HepG2 (cell line): ENCODE data around the gene TBC1D1. TPM values are rescaled to one million over a fixed set of nuclear protein-coding genes. Genes with fewer than 3 reads are reported as not detected.

Experiments used
- ATAC-seq: fragments of 200-7000 bp; cut with Tn5 transposase; 3 replicates; pipeline ENCODE4 v1.9.1; 2020; ENCODE audit warnings: mild to moderate bottlenecking, moderate library complexity
- BruUV-seq: library from RNA; stranded (reverse); fragments of 400-500 nt; replicated peaks from 2 replicates; lab custom pipeline; 2021; lab: Mats Ljungman, UMichigan
- CTCF ChIA-PET: fragments of 300-600 bp; formaldehyde crosslinking; extraction: SDS; loops from one replicate; lab custom pipeline; 2021; ENCODE audit warnings: low total read pairs, inconsistent platforms, low intra/inter-chr PET ratio; lab: Yijun Ruan, JAX
- POLR2A ChIA-PET: fragments of 350-600 bp; sonication (Branson Sonifier 250); formaldehyde crosslinking; loops from one replicate; lab custom pipeline; 2020; ENCODE audit warnings: antibody characterized with exemption, inconsistent platforms; lab: Yijun Ruan, JAX
- DNase-seq: peaks from one replicate; pipeline ENCODE4 v3.0.0-alpha.2; 2015; ENCODE audit warnings: low spot score
- FAIRE-seq: peaks from 3 replicates; lab custom pipeline; 2011; peaks lifted over from hg19 to GRCh38; lab: Jason Lieb, UNC
- H2AFZ ChIP-seq: one replicate; pipeline ENCODE4 v1.6.1; 2011; ENCODE audit warnings: low read length, inconsistent platforms
- H3K27ac ChIP-seq: fragments of 300-600 bp; 3 replicates; pipeline ENCODE4 v1.8.0; 2011; ENCODE audit warnings: mixed run types, mild to moderate bottlenecking, mixed read lengths, low read length, inconsistent platforms; ENCODE audit not compliant: insufficient read depth; ENCODE audit errors: extremely low read length
- H3K27me3 ChIP-seq, 2 experiments: fragments of 200-600 bp in 1 of 2; 2 replicates in 1 of 2; 3 replicates in 1 of 2; pipeline versions ENCODE4 v1.6.0 to v1.8.0; 2011; ENCODE audit warnings: low read length in 2 of 2, mild to moderate bottlenecking in 2 of 2, moderate library complexity in 2 of 2, inconsistent platforms in 1 of 2; ENCODE audit not compliant: insufficient read depth in 2 of 2, control insufficient read depth in 1 of 2
- H3K36me3 ChIP-seq, 2 experiments: fragments of 200-600 bp in 1 of 2; replicated peaks in 1 of 2; 2 replicates in 1 of 2; 3 replicates in 1 of 2; pipeline versions ENCODE4 v1.5.1 to v1.8.0; 2011; ENCODE audit warnings: low read length in 2 of 2, inconsistent platforms in 1 of 2; ENCODE audit not compliant: insufficient read depth in 2 of 2, control insufficient read depth in 1 of 2
- H3K4me1 ChIP-seq: 2 replicates; pipeline ENCODE4 v1.5.1; 2012; ENCODE audit warnings: low read length, inconsistent platforms; ENCODE audit not compliant: insufficient read depth
- H3K4me2 ChIP-seq: 2 replicates; pipeline ENCODE4 v1.6.0; 2011; ENCODE audit warnings: low read depth, low read length, inconsistent platforms
- H3K4me3 ChIP-seq, 3 experiments: fragments of 200-600 bp in 1 of 3; sonication (generic), shearing (Covaris generic) in 1 of 3; replicated peaks in 1 of 3; 2 replicates each; pipeline ENCODE4 v1.5.1; 2011 to 2016; ENCODE audit warnings: low read length in 3 of 3, inconsistent platforms in 2 of 3, low read depth in 2 of 3, mild to moderate bottlenecking in 2 of 3, control low read depth in 1 of 3, mixed read lengths in 1 of 3; ENCODE audit not compliant: insufficient read depth in 1 of 3
- H3K79me2 ChIP-seq: one replicate; pipeline ENCODE4 v1.6.1; 2011; ENCODE audit warnings: low read length, inconsistent platforms; ENCODE audit not compliant: insufficient read depth
- H3K9ac ChIP-seq: 2 replicates; pipeline ENCODE4 v1.6.0; 2011; ENCODE audit warnings: mild to moderate bottlenecking, low read depth, low read length, inconsistent platforms; ENCODE audit not compliant: insufficient read depth
- H3K9me3 ChIP-seq: 2 replicates; pipeline ENCODE4 v1.5.1; 2012; ENCODE audit warnings: mild to moderate bottlenecking, low read length
- H4K20me1 ChIP-seq: 2 replicates; pipeline ENCODE4 v1.6.0; 2011; ENCODE audit warnings: inconsistent platforms, mild to moderate bottlenecking, low read length, moderate library complexity; ENCODE audit not compliant: insufficient read depth
- ATF7 ChIP-seq, 2 experiments: fragments of 450-650 bp in 1 of 2; sonication (generic) in 1 of 2; formaldehyde crosslinking in 1 of 2; IDR thresholded peaks; 2 replicates each; pipeline versions ENCODE4 v1.4.0 to v1.6.1; 2016 to 2020; ENCODE audit warnings: antibody characterized with exemption in 1 of 2, mild to moderate bottlenecking in 1 of 2, missing genetic modification reagents in 1 of 2
- ELF4 ChIP-seq: sonication (generic); formaldehyde crosslinking; IDR thresholded peaks from 2 replicates; pipeline ENCODE4 v1.5.0; 2020; ENCODE audit warnings: missing genetic modification reagents, mild to moderate bottlenecking, moderate library complexity, borderline replicate concordance
- NBN ChIP-seq: fragments of 450-650 bp; conservative IDR thresholded peaks from 2 replicates; pipeline ENCODE4 v1.6.1; 2017
- SAFB2 ChIP-seq: sonication (generic); formaldehyde crosslinking; IDR thresholded peaks from 2 replicates; pipeline ENCODE4 v1.5.1; 2020; ENCODE audit warnings: missing genetic modification reagents, low read depth, mild to moderate bottlenecking, borderline replicate concordance
- SIX4 ChIP-seq: sonication (generic); formaldehyde crosslinking; IDR thresholded peaks from 2 replicates; pipeline ENCODE4 v1.4.0; 2020; ENCODE audit warnings: missing genetic modification reagents
- SMARCC2 ChIP-seq: fragments of 450-650 bp; IDR thresholded peaks from 2 replicates; pipeline ENCODE4 v1.6.1; 2017; ENCODE audit warnings: antibody characterized with exemption, mild to moderate bottlenecking
- STAG1 ChIP-seq: sonication (generic); formaldehyde crosslinking; IDR thresholded peaks from 2 replicates; pipeline ENCODE4 v1.4.0; 2020; ENCODE audit warnings: missing genetic modification reagents
- ZBTB7A ChIP-seq: sonication (generic); formaldehyde crosslinking; IDR thresholded peaks from 2 replicates; pipeline ENCODE4 v1.8.0; 2022; ENCODE audit warnings: mild to moderate bottlenecking, missing genetic modification reagents
- ZNF776 ChIP-seq: sonication (generic); formaldehyde crosslinking; IDR thresholded peaks from 2 replicates; pipeline ENCODE4 v1.4.0; 2020; ENCODE audit warnings: mild to moderate bottlenecking, missing genetic modification reagents
- WGBS: methylation state at CpG from one replicate; pipeline ENCODE4 v1.1.6; 2017; ENCODE audit warnings: low lambda C conversion rate; 5-methylcytosine and 5-hydroxymethylcytosine counted together
- in situ Hi-C: cut with HindIII; loops from 2 replicates; pipeline ENCODE4 v1.10.0; 2017; ENCODE audit warnings: low pct_unique_long_range_greater_than_20kb; ENCODE audit not compliant: extremely low pct_ligation_motif_present
- intact Hi-C: fragments of 100-400 bp; cut with micrococcal nuclease; formaldehyde crosslinking; loops from one replicate; pipeline ENCODE4 v1.10.0; 2022; ENCODE audit not compliant: unreplicated experiment
- polyA plus RNA-seq, 8 experiments: library from polyadenylated mRNA; depleted of rRNA in 3 of 8; stranded (reverse) in 7 of 8; unstranded in 1 of 8; fragments of >200 nt; fragmentation: Illumina TruSeq in 4 of 8; extraction: Trizol in 4 of 8; gene quantifications; 2 replicates each; pipeline versions ENCODE4 v1.2.1 to v1.2.3, GENCODE V29; 2011 to 2016; ENCODE audit warnings: low read depth in 4 of 8, missing spikeins in 1 of 8, mixed read lengths in 1 of 8; ENCODE audit not compliant: insufficient read depth in 1 of 8
- total RNA-seq, 5 experiments: library from RNA; depleted of rRNA; stranded (reverse); fragments of >200 nt; fragmentation: Illumina TruSeq; extraction: Trizol; gene quantifications; 2 replicates each; pipeline ENCODE4 v1.2.3, GENCODE V29; 2016; ENCODE audit warnings: low read depth in 1 of 5
- TF ChIP-seq, protein P1 (sequence below): sonication (generic); formaldehyde crosslinking; IDR thresholded peaks from 2 replicates; pipeline ENCODE4 v1.5.0; 2020; ENCODE audit warnings: mild to moderate bottlenecking, missing genetic modification reagents, moderate library complexity

The TBC1D1 gene
- total and polyA plus RNA-seq, 2 of the 13 experiments (the other 11 are each of a cell fraction or from before 2014, with no cell fraction given), result 37.3 to 62.8 TPM

DNA sequence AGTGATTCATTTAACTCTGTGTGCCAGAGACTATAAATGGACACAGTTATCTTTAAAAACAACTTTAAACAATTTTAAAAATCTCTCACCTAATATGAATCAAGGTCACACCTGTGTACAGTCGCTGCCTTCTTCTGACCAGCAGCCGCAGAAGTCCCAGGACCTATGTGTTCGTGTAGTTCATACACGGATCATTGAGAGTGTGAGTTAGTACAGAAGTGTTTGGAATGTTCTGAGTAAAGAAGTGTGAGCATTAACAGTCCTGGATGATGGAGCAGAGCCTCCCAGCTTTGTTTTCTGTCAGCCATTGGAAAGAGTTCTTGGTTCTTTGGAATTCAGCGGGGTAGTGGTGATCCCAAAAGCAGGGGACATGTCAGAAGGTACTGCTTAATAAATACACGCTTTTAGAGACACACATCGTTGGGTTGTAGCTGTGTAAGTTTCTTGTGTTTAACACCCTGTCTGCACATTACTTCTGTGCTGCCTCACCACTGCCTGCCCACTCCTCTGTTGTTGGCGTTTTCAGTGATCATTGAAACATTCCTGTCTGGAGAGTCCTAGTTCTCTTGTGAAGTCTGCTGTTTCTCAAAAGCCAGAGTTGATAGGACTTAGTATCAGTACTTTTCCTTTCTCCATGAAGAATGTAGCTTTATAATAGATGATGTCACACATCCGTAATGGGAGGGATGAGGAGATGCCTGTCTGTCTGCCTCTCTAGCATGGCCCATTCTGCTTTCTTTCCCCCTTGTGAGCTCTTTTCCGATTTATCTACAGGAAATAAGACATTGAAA is 159.9 kb downstream of the TBC1D1 start:
- Histone ChIP-seq H3K4me1 (peaks cover 20% of the 10 kb centered on the region), H3K9ac (no peak overlapping the region), H3K36me3 (peaks cover 5 to 14% of the 10 kb centered on the region in 2 experiments; a peak in 4 of 5 replicates), H3K79me2 (no peaks in the 10 kb centered on the region), H4K20me1 (no peaks in the 10 kb centered on the region), H3K27ac (no peak overlapping the region), H3K4me3 (no peak overlapping the region), H3K4me2 (no peak overlapping the region), H3K27me3 (no peaks in the 10 kb centered on the region), H3K9me3 (no peaks in the 10 kb centered on the region), H2AFZ (no peak overlapping the region)
- BruUV-seq, result no TSS peak
- CTCF ChIA-PET, result no interaction called here
- 86% methylated on average over 10 of the region's 10 CpGs for WGBS
- no peak for ATAC-seq
- intact Hi-C loops (no loop called here), in situ Hi-C loops (loop anchor here (25.0 kb wide), 1 partner anchor 262 kb away; no protein-coding TSS in a partner anchor)
- no peak for TF ChIP-seq SIX4 (CRISPR knock-in tag)
- TF ChIP-seq ATF7 (IDR thresholded peaks at IDR 0.05), result 0 out of 2 replicates have a peak, but pooled peaks have one; percentile 22
- TF ChIP-seq ATF7 (CRISPR knock-in tag; IDR thresholded peaks at IDR 0.05), result no peak
- TF ChIP-seq ZBTB7A (CRISPR knock-in tag), result no peak
- DNase-seq, result no peak
- no peak for FAIRE-seq
- POLR2A ChIA-PET, result no interaction called here

DNA sequence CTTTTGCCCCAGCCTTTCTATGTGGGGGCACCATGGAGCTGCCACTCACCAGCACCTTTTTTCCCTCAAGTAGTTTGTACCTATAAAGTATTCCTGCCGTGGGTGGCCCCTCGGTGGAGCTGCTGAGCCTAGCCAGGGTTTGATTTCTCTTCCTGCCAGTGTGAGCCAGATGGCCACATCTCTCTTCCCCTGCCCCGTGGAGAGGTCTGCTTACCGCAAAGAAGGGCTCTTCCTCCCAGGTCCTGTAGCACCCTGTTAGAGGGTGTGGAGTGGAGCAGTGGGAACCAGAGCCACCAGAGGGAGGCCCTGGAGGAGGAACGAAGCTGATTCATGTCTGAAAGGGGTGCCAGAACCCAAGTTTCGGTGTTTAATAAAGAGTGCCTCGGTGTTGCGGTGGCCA is 164.7 kb downstream of the TBC1D1 start:
- TF ChIP-seq SMARCC2 (no peak), ZNF776 (CRISPR knock-in tag) (no peak), NBN (no peak), SAFB2 (CRISPR knock-in tag) (no peak), STAG1 (peak; percentile 26; the same call in 1 of the 2 replicates), ELF4 (no peak)
- TF ChIP-seq, protein P1, sequence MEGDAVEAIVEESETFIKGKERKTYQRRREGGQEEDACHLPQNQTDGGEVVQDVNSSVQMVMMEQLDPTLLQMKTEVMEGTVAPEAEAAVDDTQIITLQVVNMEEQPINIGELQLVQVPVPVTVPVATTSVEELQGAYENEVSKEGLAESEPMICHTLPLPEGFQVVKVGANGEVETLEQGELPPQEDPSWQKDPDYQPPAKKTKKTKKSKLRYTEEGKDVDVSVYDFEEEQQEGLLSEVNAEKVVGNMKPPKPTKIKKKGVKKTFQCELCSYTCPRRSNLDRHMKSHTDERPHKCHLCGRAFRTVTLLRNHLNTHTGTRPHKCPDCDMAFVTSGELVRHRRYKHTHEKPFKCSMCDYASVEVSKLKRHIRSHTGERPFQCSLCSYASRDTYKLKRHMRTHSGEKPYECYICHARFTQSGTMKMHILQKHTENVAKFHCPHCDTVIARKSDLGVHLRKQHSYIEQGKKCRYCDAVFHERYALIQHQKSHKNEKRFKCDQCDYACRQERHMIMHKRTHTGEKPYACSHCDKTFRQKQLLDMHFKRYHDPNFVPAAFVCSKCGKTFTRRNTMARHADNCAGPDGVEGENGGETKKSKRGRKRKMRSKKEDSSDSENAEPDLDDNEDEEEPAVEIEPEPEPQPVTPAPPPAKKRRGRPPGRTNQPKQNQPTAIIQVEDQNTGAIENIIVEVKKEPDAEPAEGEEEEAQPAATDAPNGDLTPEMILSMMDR (CRISPR knock-in tag), result 0 out of 2 replicates have a peak, but pooled peaks have one; percentile 9
- no peak overlapping the region for H2AFZ ChIP-seq
- H4K20me1 ChIP-seq, result no peaks in the 10 kb centered on the region
- 85% methylated on average over 8 of the region's 8 CpGs for WGBS
- intact Hi-C loops, result no loop called here
- ChIA-PET CTCF (no interaction called here), POLR2A (no interaction called here)
- peaks cover 3 to 18% of the 10 kb centered on the region in 2 experiments; a peak in 3 of 5 replicates for H3K36me3 ChIP-seq
- peak; percentile 50; the same call in 1 of the 3 replicates for ATAC-seq
- H3K9me3 ChIP-seq, result no peaks in the 10 kb centered on the region
- H3K4me2 ChIP-seq, result no peak overlapping the region
- no peak overlapping the region for H3K9ac ChIP-seq
- no peak overlapping the region for H3K27ac ChIP-seq
- no peak overlapping the region for H3K4me3 ChIP-seq
- DNase-seq, result no peak
- peaks cover 25% of the 10 kb centered on the region for H3K4me1 ChIP-seq
- no TSS peak for BruUV-seq
- no peaks in the 10 kb centered on the region for H3K79me2 ChIP-seq
- no peak for FAIRE-seq
- no peaks in the 10 kb centered on the region for H3K27me3 ChIP-seq
- in situ Hi-C loops, result loop anchor here (25.0 kb wide), 1 partner anchor 257 kb away; no protein-coding TSS in a partner anchor
